CD4-positive, alpha-beta T cell treated with Interleukin-17A for 4 hours (primary cell): ENCODE results near the gene ATP9B.
"Not testable (repeated sequence)": the region's sequence is repeated elsewhere in the genome, so short reads cannot be mapped to it uniquely, and the experiment has no call there.

Experiments
- DNase-seq: peaks from one replicate; pipeline ENCODE4 v3.0.0-alpha.2; 2020; ENCODE audit warnings: mixed read lengths

The ATP9B gene

DNA sequence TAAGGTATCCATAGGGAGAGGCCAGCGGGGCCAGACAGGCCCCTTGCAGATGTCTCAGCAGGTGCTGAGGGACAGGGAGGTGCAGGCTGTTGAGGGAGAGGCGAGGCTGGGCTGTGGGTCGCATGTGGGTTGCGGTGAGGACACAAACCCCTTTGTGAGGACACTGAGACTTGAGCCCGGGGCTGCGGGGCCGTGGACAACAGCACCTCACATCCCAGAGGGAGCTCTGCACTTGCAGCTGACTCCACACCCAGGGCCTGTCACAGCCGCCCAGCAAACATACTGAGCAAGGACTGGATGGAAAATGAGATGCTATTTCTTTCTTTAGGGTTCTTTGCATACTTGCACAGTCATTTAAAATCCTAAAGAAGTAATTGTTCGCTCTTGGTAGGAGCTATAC, 231.2 kb downstream of the ATP9B start:
- DNase-seq = no peak

DNA sequence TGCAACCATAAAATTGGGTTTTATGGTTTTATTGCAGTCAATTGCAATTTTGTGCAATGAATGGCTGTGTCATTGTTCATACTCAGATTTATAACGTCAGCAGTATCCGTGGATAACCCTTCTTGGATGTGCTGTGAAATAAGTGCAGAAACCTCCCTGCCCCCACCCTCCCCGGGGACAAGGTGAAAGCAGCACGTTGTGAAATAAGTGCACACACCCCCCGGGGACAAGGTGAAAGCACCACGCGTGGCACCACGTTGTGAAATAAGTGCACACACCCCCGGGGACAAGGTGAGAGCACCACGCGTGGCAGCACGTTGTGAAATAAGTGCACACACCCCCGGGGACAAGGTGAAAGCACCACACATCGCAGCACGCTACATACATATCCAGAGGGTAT, 232.9 kb downstream of the ATP9B start:
- DNase-seq = no peak

GRCh38 chr18:79305911-79306310, 236.7 kb downstream of the ATP9B start:
- DNase-seq = no peak

GRCh38 chr18:79309614-79310358, 240.6 kb downstream of the ATP9B start:
- DNase-seq = no peak

- no peak for DNase-seq
Observed at GRCh38 chr18:79314838-79315388, 245.7 kb downstream of the ATP9B start.

GRCh38 chr18:79315596-79315995, 246.4 kb downstream of the ATP9B start:
- no peak for DNase-seq

- DNase-seq = no peak
Observed at GRCh38 chr18:79317703-79318102, 248.5 kb downstream of the ATP9B start.

DNA sequence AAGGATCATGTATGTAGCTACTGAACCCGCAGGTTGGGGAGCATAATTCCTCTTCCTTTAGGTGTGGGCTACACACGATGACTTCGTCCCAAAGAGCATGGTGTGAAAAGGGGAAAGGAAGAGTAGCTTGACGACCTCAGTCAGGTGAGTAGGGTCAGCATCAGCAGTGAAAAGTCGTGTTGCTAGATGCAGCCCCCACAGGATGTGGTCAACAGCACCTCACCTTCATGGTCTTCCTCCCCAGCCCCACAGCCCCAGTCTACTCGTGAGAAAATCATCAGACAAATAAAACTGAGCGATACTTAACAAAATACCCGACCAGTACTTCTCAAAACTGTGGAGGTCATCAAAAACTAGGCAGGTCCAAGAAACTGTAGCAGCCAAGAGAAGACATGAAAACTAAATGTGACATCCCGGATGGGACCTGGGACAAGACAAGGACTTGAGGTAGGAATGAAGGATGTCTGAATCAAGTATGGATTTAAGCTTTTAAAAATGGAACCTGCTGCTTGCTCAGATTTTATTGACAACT, 249.0 kb downstream of the ATP9B start:
- no peak for DNase-seq

GRCh38 chr18:79320216-79320850, 251.1 kb downstream of the ATP9B start:
- no peak for DNase-seq

DNA sequence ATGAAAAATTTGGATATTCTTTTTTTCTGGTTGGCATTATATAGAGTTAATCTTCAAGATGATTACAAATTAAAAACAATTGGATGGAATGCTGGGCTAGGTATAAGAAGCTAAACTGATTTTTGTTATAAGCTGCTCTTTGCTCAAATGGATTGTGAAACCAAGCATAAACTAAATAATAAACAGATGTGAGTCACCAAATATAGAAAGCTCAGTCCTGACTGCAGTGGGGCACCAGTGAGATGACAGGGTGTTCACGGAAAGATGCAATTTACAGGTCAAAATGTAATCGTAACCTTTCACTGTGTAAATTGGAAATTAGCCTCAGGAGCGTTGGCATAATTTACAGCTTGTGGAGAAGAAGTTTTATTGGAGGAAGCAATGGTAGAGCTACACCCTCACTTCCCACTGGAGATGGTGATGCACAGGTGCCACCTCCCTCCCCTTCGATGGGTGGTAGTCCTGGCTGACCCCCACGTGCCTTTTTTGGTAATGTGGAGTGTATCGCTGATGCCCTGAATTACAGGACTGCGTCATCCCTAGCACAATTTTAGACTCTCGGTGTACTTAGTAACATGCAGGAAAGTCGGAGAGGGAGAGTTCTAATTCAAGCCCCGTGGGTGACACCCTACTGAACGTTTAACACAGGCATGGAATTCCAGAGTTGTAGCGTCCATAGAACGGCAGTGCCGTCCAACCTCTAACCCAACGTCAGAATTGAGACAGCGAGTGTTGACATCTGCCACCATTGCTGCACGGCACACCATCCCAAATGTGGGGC, 252.6 kb downstream of the ATP9B start:
- DNase-seq = no peak

DNA sequence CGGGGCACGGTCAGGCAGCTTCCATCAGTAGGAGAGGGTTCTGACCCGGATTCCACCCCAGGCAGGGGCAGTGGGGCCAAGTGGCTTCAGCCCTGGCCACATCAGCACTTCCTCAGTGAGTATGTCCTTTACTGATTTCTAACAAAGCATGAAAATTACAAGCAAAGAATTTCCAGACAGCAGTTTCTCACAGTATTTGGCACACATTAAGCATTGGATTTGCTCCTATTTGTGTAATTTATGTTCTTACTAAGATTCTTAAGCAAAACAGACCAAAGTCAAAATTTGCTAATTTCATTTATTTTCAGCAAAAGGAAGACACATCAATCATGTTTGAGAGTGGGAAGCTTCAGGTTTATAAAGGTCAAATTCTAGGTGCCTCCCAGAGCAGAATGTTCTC, 253.2 kb downstream of the ATP9B start:
- DNase-seq = no peak

GRCh38 chr18:79323471-79323870, 254.3 kb downstream of the ATP9B start:
- no peak for DNase-seq

DNA sequence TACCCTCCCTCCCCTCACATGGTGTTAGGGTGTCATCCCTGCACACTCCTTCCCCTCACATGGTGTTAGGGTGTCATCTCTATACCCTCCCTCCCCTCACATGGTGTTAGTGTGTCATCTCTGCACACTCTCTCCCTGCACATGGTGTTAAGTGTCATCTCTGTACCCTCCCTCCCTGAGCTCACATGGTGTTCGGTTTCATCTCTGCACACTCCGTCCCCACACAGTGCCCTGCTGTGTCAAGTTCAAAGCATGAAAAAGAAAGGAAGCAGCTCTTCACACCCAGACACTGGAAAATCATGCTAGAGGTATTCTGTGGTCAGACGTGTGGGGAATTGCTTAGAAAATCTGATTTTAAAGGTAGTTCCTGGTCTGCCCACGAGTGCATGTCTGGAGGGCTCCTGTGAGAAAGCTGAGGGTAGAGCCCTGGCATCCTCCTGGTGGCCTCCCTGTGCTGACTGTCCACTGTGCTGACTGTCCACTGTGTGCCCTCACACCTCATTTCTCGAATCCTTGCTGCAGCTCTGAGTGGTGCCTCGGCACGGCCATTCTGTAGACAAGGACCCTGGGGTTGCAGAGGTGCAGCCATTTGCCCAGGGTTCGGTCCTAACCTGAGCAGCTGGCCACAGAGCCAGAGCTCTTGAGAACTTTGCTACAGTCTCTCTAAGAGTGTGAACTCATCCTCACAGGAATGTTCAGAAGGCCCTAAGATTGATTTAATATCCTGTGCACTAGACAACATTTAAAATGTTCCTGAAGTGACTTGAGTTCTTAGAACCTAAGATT, 257.4 kb downstream of the ATP9B start:
- DNase-seq = no peak

GRCh38 chr18:79327199-79327721, 258.1 kb downstream of the ATP9B start:
- DNase-seq = no peak

DNA sequence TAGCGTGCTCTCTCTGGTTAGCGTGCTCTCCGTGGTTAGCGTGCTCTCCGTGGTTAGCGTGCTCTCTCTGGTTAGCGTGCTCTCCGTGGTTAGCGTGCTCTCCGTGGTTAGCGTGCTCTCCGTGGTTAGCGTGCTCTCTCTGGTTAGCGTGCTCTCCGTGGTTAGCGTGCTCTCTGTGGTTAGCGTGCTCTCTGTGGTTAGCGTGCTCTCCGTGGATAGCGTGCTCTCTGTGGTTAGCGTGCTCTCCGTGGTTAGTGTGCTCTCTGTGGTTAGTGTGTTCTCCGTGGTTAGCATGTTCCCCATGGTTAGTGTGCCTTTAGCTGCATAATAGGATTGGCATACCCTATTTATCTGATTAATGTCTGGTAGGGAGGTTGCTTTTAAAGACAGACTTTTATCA, 258.7 kb downstream of the ATP9B start:
- not testable (repeated sequence) for DNase-seq

GRCh38 chr18:79328887-79329286, 259.7 kb downstream of the ATP9B start:
- DNase-seq = no peak

- no peak for DNase-seq
Observed at GRCh38 chr18:79329786-79330185, 260.6 kb downstream of the ATP9B start.

GRCh38 chr18:79332646-79333045, 263.5 kb downstream of the ATP9B start:
- no peak for DNase-seq

DNA sequence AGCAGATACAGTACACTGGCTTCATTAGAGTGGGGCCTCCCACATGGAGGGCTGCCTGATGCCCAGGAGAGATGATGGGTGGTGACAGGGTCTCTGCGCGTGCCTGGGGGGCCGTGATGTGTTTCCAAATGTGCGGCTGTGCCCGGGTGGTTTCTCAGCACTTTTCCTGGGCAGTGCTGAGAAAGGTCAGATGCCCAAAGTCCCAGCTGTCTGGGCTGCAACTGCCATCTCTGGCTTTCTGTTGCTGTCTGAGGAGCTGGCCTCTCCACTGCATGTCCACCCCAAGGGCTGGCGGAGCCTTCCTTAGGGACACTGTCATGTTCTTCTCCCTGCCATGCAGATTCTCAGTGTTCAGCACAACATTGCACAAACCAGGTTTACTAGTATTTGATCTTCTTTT, 263.9 kb downstream of the ATP9B start:
- no peak for DNase-seq

DNA sequence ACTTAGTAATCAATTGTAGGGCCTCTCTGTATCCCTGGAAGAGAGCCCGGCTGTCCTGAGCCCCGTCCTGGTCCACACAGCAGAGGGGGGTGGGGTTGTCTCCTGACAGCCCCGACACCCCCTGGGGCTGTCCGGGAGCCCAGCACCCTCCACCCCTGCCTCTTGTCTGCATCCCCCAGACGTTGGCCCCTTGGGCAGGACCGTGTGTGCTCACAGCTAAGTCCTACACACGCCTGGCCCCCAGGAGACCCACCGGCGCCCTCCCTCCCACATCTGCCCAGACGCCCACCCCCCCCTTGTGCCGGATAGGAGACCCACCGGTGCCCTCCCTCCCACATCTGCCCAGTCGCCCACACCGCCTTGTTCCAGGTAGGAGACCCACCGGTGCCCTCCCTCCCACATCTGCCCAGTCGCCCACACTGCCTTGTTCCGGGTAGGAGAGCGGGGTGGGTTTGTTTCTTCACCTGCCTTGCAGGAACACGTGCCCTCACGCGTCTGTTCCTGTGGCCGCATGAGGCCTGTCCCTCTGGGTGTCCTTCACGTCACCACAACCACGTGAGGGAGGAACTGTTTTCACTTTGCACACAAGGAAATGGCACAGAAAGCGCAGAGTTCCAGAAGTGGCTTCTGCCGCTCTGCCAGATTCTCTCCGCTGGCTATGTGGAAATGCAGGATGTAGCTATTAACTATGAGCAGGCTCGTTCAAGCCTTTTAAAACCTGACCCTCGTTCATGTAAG, 265.5 kb downstream of the ATP9B start:
- no peak for DNase-seq

GRCh38 chr18:79335833-79336360, 266.7 kb downstream of the ATP9B start:
- DNase-seq = no peak
